ENCODE results near the gene P2RX4. TPM values are rescaled to one million over a fixed set of nuclear protein-coding genes. Genes with fewer than 3 reads are reported as not detected.
"Not testable (repeated sequence)": the region's sequence is repeated elsewhere in the genome, so short reads cannot be mapped to it uniquely, and the experiment has no call there.

Gene P2RX4
- polyA plus RNA-seq (ENCODE audit: insufficient read length): 9.9 TPM

- no peak for DNase-seq (ENCODE audit: low read depth)
Observed at GRCh38 chr12:121209624-121210572, at the start of gene P2RX4. Gene P2RX4, plus strand, starts transcription at chr12:121210129. Its CDS starts 36 bp downstream, at chr12:121210165.

DNA sequence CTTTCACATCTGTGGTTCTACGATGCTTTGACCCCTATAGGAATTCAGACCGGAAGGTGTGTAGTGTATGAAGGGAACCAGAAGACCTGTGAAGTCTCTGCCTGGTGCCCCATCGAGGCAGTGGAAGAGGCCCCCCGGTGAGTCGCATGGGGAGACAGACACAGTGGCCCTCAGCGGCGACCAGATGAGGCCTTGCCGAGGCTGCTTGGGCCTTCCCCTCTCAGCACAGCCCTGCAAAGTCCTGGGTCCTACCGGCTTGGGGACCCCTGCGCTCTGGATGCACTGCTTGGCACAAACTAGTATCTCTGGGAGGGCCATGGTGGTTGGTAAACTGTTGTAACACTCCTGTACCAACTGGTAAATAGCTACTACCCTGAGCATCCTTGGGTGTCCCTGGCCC lies 47.5 kb upstream of the P2RX4 start:
- DNase-seq (ENCODE audit: low read depth): no peak

DNA sequence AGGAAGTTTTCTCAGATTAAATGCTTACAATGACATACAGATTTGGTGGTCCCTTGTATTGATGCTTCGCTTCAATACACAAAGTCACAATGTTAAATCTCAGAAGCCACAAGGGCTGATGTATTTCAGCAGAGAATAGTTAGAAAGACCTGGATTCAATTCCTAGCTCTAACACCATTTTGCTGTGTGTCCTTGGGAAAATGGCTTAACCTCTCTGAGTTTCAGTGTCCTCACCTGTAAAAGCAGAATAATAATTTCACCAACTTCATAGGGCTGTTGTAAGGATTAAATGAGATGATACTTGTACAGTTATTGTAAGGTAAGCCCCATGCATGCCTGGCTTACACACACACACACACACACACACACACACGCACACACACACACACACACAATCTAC lies 46.9 kb upstream of the P2RX4 start:
- no peak for DNase-seq (ENCODE audit: low read depth)

DNA sequence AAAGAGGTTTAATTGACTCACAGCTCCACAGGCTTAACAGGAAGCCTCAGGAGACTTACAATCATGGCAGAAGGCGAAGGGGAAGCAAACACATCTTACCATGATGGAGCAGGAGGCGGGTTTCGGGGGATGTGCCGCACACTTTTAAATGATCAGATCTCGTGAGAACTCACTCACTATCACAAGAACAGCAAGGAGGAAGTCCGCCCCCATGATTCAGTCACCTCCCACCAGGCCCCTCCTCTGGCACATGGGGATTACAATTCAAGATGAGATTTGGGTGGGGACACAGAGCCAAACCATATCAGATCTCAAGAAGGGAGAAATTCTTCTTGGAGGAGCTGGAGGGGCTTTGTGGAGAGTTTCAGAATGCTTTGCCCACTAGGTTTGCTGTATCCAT lies 45.1 kb upstream of the P2RX4 start:
- DNase-seq (ENCODE audit: low read depth): not testable (repeated sequence)

GRCh38 chr12:121165316-121165715 lies 44.6 kb upstream of the P2RX4 start:
- no peak for DNase-seq (ENCODE audit: low read depth)

GRCh38 chr12:121166356-121166755 lies 43.6 kb upstream of the P2RX4 start:
- DNase-seq (ENCODE audit: low read depth): no peak

DNA sequence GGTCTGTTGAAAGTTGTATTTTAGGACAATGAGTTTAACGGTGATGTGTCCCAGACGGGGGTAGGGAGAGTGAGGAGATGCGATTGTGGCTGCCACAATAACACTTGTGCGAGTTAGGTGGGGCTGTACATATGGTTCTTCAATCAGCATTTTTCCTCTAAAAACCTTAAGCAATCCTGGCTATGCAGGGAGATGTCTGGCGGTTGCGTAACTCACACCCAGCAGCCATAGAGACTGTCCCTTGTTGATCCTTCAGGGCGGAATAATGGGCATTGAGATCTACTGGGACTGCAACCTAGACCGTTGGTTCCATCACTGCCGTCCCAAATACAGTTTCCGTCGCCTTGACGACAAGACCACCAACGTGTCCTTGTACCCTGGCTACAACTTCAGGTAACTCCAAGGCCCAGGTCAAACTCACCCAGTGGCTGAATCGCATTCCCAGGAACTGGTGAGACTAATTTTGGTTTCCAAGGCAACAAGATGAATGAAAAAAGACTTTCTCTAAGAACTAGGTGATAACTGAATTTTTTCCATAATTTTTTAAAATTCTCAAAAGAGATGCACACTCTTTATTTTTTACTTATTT lies 42.6 kb upstream of the P2RX4 start:
- DNase-seq (ENCODE audit: low read depth): no peak

GRCh38 chr12:121167951-121168350 lies 42.0 kb upstream of the P2RX4 start:
- no peak for DNase-seq (ENCODE audit: low read depth)

GRCh38 chr12:121170151-121170550 lies 39.8 kb upstream of the P2RX4 start:
- no peak for DNase-seq (ENCODE audit: low read depth)

GRCh38 chr12:121170611-121171260 lies 39.2 kb upstream of the P2RX4 start:
- no peak for DNase-seq (ENCODE audit: low read depth)

DNA sequence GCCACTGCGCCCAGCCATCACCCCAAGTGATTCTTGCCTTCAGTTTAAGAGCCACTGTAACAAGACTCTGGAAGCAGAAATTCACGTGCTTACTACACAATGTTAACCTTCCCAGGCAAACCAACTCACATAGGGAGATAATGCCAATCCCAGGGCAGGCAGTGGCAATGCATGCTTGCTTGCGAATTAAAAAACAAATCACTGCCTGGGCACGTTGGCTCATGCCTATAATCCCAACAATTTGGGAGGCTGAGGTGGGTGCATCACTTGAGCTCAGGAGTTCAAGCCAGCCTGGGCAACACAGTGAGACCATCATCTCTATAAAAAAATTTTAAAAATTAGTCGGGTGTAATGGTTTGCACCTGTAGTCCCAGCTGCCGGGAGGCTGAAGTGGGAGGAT lies 37.8 kb upstream of the P2RX4 start:
- no peak for DNase-seq (ENCODE audit: low read depth)

GRCh38 chr12:121175383-121176119 lies 34.4 kb upstream of the P2RX4 start:
- DNase-seq (ENCODE audit: low read depth): no peak

DNA sequence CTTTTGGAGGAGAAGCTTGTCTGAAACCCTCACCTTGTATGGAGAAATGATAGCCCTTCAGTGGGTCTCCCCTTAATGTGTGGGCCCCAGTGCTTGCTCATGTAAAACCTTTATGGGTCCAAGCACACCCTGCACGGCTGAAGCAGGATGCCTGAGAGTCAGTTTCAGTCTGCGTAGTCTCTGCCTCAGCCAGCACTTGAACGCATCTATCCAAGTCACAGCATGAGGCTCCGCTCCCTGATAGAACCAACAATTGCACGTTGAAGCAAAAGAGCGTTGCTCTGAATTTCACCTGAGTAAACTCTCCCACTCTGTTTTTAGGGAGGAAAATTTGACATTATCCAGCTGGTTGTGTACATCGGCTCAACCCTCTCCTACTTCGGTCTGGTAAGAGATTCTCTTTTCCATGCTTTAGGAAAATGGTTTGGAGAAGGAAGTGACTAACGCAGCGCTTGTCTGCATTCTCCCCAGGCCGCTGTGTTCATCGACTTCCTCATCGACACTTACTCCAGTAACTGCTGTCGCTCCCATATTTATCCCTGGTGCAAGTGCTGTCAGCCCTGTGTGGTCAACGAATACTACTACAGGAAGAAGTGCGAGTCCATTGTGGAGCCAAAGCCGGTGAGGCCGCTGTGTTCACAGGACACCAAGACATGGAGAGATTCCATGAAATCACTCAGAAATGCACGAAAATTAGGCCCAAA lies 33.0 kb upstream of the P2RX4 start:
- DNase-seq (ENCODE audit: low read depth): no peak

DNA sequence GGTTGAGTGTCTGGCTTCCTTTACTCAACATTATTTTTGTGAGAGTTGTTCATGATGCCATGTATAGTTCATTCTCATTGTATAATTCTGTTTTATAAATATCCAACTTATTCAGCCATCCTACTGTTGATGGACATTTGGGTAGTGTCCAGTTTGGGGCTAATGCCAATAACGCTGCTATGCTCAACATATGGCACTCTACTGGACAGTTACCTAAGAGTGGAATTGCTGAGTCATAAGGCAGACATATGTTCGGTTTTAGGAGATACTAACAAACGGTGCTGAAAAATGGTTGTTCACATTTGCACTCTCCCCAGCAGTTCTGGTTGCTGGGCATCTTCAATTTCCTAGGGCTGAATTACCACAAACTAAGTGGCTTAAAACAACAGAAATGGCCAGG lies 28.7 kb upstream of the P2RX4 start:
- no peak for DNase-seq (ENCODE audit: low read depth)

- DNase-seq (ENCODE audit: low read depth): no peak
Observed at GRCh38 chr12:121182222-121182893, 27.6 kb upstream of the P2RX4 start.

- DNase-seq (ENCODE audit: low read depth): no peak
Observed at GRCh38 chr12:121184425-121184824, 25.5 kb upstream of the P2RX4 start.

DNA sequence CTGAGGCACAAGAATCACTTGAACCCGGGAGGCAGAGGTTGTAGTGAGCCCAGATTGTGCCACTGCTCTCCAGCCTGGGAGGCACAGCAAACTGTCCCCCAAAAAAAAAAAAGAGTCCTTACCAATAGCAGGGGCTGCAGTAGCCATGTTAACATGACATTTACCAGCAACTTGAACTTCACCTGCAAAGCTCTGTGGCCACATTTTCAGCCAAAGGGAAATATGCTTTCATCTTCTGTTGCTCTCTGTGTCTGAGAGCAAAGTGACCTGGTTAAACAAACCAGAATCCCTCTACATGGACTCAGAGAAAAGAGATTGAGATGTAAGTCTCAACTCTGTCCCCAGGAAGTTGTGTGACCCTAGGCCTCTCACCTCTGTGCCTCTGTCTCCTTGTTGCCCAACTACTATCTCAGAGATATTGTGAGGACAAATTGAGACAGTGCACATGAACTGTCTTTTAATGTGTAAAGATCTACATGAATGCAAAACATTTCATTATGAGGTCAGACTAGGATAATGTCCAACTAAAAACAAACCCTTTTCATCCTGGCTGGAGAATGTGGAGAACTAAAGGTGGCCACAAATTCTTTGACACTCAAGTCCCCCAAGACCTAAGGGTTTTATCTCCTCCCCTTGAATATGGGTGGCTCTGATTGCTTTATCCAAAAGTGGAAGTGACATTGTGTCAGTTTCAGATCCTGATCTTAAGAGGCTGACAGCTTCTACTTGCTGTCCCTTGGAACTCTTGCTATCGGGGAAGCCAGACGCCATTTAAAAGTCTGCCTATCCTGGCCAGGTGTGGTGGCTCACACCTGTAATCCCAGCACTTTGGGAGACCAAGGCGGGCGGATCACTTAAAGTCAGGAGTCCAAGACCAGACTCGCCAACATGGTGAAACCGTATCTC lies 24.7 kb upstream of the P2RX4 start:
- DNase-seq (ENCODE audit: low read depth): no peak

GRCh38 chr12:121186826-121187225 lies 23.1 kb upstream of the P2RX4 start:
- DNase-seq (ENCODE audit: low read depth): no peak

- DNase-seq (ENCODE audit: low read depth): no peak
Observed at GRCh38 chr12:121187501-121187900, 22.4 kb upstream of the P2RX4 start.

DNA sequence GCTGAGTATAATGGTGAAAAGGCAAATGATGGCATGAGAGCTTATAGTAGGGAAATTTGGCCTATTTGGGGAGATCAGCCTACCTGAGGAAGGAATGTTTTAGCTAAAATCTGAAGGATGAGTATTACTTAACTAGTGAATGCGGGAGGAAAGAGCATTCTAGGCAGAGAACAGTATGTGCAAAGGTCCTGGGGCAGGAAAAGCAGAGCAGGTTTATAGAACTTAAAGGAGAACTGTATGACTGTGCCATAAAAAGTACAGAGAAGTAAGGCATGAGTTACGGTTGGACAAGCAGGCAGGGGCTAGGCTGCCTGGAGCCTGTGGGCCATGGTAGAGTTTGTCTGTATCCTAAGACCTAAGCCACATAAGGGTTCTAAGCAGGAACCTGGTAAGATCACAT lies 21.7 kb upstream of the P2RX4 start:
- DNase-seq (ENCODE audit: low read depth): no peak

Measured in forelimb muscle (tissue), 1 donor.